ENCODE results near the gene TBCCD1.
"Not testable (repeated sequence)": the region's sequence is repeated elsewhere in the genome, so short reads cannot be mapped to it uniquely, and the experiment has no call there.

The TBCCD1 gene

DNA sequence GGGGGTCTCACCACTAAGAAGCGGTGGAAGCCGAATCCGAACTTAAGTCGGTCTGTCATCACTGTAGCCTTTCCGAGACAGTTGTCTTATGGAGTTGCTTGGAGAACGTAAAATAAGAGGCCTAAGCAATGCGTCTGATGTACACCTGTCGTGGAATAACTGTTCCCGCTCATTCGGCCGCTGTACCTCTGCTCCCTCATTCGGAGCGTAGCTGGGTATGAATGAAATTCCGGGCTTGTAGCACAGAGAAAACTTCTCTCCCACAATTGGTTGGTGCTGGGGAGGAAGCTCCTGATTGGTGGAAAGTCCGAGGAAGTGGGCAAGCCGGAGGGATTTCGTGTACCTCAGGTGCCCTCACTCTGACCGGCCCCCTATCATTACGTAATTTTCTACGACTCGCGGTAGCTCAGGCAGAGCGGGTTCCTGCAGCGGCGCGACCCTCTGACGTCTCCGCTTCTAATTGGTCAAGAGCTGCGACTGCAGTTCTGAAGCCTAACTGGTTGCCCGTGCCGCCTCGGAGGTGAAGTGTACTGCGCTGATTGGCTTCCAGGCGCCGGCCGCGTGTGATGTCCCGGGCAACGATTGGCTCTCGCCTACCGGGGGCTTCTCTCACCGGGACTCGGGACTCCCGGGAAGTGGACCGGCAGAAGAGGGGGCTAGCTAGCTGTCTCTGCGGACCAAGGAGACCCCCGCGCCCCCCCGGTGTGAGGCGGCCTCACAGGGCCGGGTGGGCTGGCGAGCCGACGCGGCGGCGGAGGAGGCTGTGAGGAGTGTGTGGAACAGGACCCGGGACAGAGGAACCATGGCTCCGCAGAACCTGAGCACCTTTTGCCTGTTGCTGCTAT, 3.2 kb upstream of the TBCCD1 start, which contains the start of gene DNAJB11:
TSS of gene DNAJB11 (plus strand) at position 625 of the 845 bp plus-strand sequence. CDS start at position 803, 178 bp downstream.
- FAIRE-seq = peak; percentile 97
- peak; percentile 93 for DNase-seq (ENCODE audit: insufficient read length, low spot score)
- peak; percentile 68 for TF ChIP-seq SPI1 (IDR thresholded peaks at IDR 0.05; ENCODE audit: low read depth, low read length)
- peak; percentile 98 for TF ChIP-seq POLR2A (IDR thresholded peaks at IDR 0.05; ENCODE audit: low read depth, low read length)
- peak; percentile 34 for TF ChIP-seq PAX5 (IDR thresholded peaks at IDR 0.05; ENCODE audit: insufficient read depth, low read length, severe bottlenecking)
- TF ChIP-seq TAF1 (IDR thresholded peaks at IDR 0.05; ENCODE audit: low read depth, low read length) = peak; percentile 100
- TF ChIP-seq POU2F2 (IDR thresholded peaks at IDR 0.05; ENCODE audit: low read depth, low read length) = peak; percentile 84
- peak; percentile 97 for TF ChIP-seq POLR2AphosphoS5 (IDR thresholded peaks at IDR 0.05; ENCODE audit: low read depth, low read length)

DNA sequence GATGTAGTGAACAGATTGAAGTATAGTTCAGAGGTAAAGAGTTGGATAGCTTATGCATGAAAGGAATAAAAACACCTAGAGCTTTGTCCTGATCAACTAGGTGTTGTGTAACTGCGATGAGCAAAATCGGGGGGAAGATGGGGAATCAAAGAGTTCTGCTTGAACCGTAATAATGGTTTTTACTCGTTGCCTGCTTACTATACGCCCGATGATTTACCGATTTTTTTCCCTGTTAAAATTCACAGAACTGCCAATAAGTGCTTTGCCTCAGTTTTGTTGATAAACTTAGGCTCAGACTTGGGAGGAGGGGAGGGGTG, 2.6 kb upstream of the TBCCD1 start:
- no peak for FAIRE-seq
- no peak for TF ChIP-seq PAX5 (IDR thresholded peaks at IDR 0.05; ENCODE audit: insufficient read depth, low read length, severe bottlenecking)
- no peak for TF ChIP-seq POLR2A (IDR thresholded peaks at IDR 0.05; ENCODE audit: low read depth, low read length)
- TF ChIP-seq SPI1 (IDR thresholded peaks at IDR 0.05; ENCODE audit: low read depth, low read length) = no peak
- no peak for TF ChIP-seq POU2F2 (IDR thresholded peaks at IDR 0.05; ENCODE audit: low read depth, low read length)
- TF ChIP-seq POLR2AphosphoS5 (IDR thresholded peaks at IDR 0.05; ENCODE audit: low read depth, low read length) = no peak
- TF ChIP-seq TAF1 (IDR thresholded peaks at IDR 0.05; ENCODE audit: low read depth, low read length) = no peak
- no peak for DNase-seq (ENCODE audit: insufficient read length, low spot score)

DNA sequence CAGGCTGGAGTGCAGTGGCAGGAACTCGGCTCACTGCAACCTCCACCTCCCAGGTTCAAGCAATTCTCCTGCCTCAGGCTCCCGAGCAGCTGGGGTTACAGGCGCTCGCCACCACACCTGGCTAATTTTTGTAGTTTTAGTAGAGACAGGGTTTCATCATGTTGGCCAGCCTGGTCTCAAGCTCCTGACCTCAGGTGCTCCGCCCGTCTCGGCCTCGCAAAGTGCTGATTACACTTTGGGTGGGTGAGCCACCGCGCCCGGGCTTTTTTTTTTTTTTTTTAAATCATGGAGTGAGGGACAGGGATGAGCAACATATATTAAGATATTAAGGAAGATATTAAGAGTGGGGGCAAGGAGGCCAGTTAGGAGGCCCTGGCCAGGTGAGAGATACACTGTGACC, 2.2 kb upstream of the TBCCD1 start:
- not testable (repeated sequence) for FAIRE-seq; DNase-seq (ENCODE audit: insufficient read length, low spot score)

DNA sequence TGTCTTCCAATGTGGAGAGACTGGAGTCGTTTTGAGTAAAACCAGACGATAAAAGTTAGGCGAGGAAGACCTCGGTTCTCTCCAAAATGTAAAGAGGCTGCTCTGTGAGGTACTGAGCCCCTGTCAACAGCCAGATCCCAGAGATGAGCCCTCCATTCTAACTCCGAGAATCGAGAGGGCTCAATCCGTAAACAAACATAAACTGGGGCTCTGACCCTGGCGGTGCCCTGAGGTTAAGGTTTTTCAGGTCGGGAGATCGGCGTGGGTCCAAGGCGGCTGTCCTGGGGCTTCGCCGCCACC, 417 bp downstream of the TBCCD1 start:
- TF ChIP-seq TAF1 (IDR thresholded peaks at IDR 0.05; ENCODE audit: low read depth, low read length) (no peak), POLR2A (IDR thresholded peaks at IDR 0.05; ENCODE audit: low read depth, low read length) (no peak), POLR2AphosphoS5 (IDR thresholded peaks at IDR 0.05; ENCODE audit: low read depth, low read length) (no peak), POU2F2 (IDR thresholded peaks at IDR 0.05; ENCODE audit: low read depth, low read length) (no peak), SPI1 (IDR thresholded peaks at IDR 0.05; ENCODE audit: low read depth, low read length) (no peak), PAX5 (IDR thresholded peaks at IDR 0.05; ENCODE audit: insufficient read depth, low read length, severe bottlenecking) (no peak)
- FAIRE-seq (no peak), DNase-seq (ENCODE audit: insufficient read length, low spot score) (peak; percentile 10)

DNA sequence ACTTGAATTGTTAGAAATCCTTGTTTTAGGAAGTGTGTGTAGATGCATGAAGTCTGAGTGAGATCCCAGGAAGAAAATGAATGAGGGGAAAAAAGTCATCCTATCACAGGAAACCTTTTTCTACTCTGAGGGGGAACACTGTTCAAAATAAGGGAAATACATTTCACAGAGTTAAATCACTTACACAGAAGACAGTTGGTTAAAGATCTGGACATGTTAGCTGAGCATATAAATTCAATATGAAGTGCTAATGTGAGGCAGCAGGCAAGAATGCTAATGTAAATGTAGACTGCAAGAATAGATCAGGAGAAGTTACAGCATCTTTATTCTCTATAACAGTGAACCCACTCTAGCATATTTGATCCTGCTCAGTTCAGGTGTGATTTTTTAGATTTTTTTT, 2.6 kb downstream of the TBCCD1 start:
- TF ChIP-seq SPI1 (IDR thresholded peaks at IDR 0.05; ENCODE audit: low read depth, low read length) = no peak
- TF ChIP-seq POLR2A (IDR thresholded peaks at IDR 0.05; ENCODE audit: low read depth, low read length) = no peak
- no peak for TF ChIP-seq POU2F2 (IDR thresholded peaks at IDR 0.05; ENCODE audit: low read depth, low read length)
- no peak for TF ChIP-seq PAX5 (IDR thresholded peaks at IDR 0.05; ENCODE audit: insufficient read depth, low read length, severe bottlenecking)
- TF ChIP-seq TAF1 (IDR thresholded peaks at IDR 0.05; ENCODE audit: low read depth, low read length) = no peak
- no peak for TF ChIP-seq POLR2AphosphoS5 (IDR thresholded peaks at IDR 0.05; ENCODE audit: low read depth, low read length)
- no peak for DNase-seq (ENCODE audit: insufficient read length, low spot score)
- no peak for FAIRE-seq

DNA sequence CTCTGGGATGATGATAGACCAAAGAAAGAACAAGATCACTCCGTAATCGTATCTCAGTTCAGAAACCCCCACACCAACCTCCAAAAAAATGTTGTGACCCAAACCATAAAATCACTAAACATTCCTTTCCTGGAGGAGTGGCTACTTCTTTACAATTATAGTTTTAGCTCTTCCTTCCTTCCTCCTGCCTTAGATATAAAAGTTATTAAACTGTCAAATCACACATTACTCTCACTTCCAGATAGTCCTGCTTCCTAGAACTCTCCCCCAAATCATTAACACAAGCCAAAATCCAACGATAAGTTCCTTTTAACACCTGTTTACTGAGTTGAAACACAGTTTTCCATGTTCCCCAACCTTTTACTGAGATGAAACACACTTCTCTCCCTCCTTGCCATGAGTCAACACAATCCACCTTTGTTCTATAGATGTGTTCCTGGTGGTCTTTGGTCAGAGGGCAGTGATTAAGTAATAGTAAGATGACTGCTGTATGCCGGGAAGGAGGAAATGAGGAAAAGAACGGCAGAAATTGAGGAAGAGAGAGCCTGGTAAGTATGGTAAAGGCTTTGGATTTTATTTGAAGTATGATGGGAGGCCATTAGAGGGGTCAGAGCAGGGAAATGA, 14.6 kb downstream of the TBCCD1 start:
- TF ChIP-seq TAF1 (IDR thresholded peaks at IDR 0.05; ENCODE audit: low read depth, low read length) (no peak), POLR2AphosphoS5 (IDR thresholded peaks at IDR 0.05; ENCODE audit: low read depth, low read length) (no peak), PAX5 (IDR thresholded peaks at IDR 0.05; ENCODE audit: insufficient read depth, low read length, severe bottlenecking) (no peak), POLR2A (IDR thresholded peaks at IDR 0.05; ENCODE audit: low read depth, low read length) (no peak), SPI1 (IDR thresholded peaks at IDR 0.05; ENCODE audit: low read depth, low read length) (no peak), POU2F2 (IDR thresholded peaks at IDR 0.05; ENCODE audit: low read depth, low read length) (no peak)
- FAIRE-seq = no peak

DNA sequence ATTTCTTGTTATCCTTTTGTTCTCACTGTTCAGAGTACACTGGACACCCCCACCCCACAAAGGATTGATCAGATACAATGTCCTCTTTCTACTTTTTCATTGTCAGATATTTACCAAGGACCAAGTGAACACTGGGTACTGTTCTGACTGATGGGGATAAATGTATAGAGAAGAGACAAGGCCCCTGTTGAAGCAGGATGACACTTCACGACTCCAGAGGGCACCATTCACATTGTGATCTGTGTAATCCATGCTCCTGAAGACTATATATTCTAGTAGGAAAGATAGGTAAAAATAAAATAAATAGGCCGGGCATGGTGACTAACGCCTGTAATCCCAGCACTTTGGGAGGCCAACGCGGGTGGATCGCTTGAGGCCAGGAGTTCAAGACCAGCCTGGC, 15.8 kb downstream of the TBCCD1 start:
- no peak for TF ChIP-seq PAX5 (IDR thresholded peaks at IDR 0.05; ENCODE audit: insufficient read depth, low read length, severe bottlenecking)
- no peak for TF ChIP-seq POLR2AphosphoS5 (IDR thresholded peaks at IDR 0.05; ENCODE audit: low read depth, low read length)
- no peak for TF ChIP-seq SPI1 (IDR thresholded peaks at IDR 0.05; ENCODE audit: low read depth, low read length)
- TF ChIP-seq POLR2A (IDR thresholded peaks at IDR 0.05; ENCODE audit: low read depth, low read length) = no peak
- no peak for TF ChIP-seq TAF1 (IDR thresholded peaks at IDR 0.05; ENCODE audit: low read depth, low read length)
- TF ChIP-seq POU2F2 (IDR thresholded peaks at IDR 0.05; ENCODE audit: low read depth, low read length) = no peak
- DNase-seq (ENCODE audit: insufficient read length, low spot score) (no peak), FAIRE-seq (no peak)

More for the DNA sequence above, 14.6 kb downstream of the TBCCD1 start:
- no peak for DNase-seq (ENCODE audit: insufficient read length, low spot score)

DNA sequence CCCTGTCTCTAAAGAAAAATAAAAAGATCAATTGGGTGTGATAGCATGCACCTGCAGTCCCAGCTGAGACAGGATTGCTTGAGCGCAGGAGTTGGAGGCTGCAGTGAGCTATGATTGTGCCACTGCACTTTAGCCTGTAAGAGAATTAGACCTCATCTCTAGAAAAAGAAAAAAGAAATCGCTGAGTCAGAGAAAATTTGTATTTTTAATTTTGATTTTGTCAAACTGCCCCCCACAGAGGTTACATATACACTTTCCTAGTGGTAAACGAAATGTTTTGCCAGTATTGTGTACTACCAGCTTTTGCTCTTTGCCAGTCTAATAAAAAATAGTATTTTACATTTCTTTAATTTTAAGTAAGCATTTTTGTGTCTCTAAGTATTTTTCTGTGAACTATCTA, 17.6 kb downstream of the TBCCD1 start:
- no peak for TF ChIP-seq SPI1 (IDR thresholded peaks at IDR 0.05; ENCODE audit: low read depth, low read length)
- TF ChIP-seq POLR2AphosphoS5 (IDR thresholded peaks at IDR 0.05; ENCODE audit: low read depth, low read length) = no peak
- TF ChIP-seq TAF1 (IDR thresholded peaks at IDR 0.05; ENCODE audit: low read depth, low read length) = no peak
- no peak for TF ChIP-seq PAX5 (IDR thresholded peaks at IDR 0.05; ENCODE audit: insufficient read depth, low read length, severe bottlenecking)
- no peak for TF ChIP-seq POLR2A (IDR thresholded peaks at IDR 0.05; ENCODE audit: low read depth, low read length)
- no peak for TF ChIP-seq POU2F2 (IDR thresholded peaks at IDR 0.05; ENCODE audit: low read depth, low read length)
- FAIRE-seq (no peak), DNase-seq (ENCODE audit: insufficient read length, low spot score) (no peak)

DNA sequence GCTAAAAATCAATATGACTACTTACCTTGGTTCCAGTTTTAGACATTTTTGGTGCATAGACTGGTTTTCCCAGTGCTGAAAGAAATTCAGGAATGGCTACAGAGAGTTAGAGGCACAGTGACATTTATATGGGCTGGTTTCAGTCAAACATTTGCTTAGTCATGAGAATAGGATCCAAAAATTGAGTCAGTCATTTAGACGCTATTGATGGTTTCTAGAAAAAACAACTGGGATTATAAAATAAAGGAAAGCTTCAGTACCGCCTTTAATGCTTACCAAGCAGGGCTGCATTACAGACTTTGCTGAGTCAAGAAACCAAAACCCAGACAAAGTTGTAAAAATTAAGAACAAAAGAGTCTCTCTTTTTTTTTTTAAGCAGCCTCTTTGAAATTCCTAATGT, 22.9 kb downstream of the TBCCD1 start, which contains the start of gene CRYGS:
TSS of gene CRYGS (minus strand) at position 100 of the 400 bp plus-strand sequence. CDS start at position 46, 54 bp downstream.
- no peak for TF ChIP-seq TAF1 (IDR thresholded peaks at IDR 0.05; ENCODE audit: low read depth, low read length)
- no peak for TF ChIP-seq PAX5 (IDR thresholded peaks at IDR 0.05; ENCODE audit: insufficient read depth, low read length, severe bottlenecking)
- TF ChIP-seq POLR2AphosphoS5 (IDR thresholded peaks at IDR 0.05; ENCODE audit: low read depth, low read length) = no peak
- no peak for TF ChIP-seq SPI1 (IDR thresholded peaks at IDR 0.05; ENCODE audit: low read depth, low read length)
- TF ChIP-seq POU2F2 (IDR thresholded peaks at IDR 0.05; ENCODE audit: low read depth, low read length) = no peak
- DNase-seq (ENCODE audit: insufficient read length, low spot score) = no peak
- no peak for FAIRE-seq
